Endothelial cell of umbilical vein (primary cell): ENCODE results near the gene HOXB3. TPM values are rescaled to one million over a fixed set of nuclear protein-coding genes. Genes with fewer than 3 reads are reported as not detected.
A peak's percentile ranks its signal among the peaks of the same experiment; 100 is the strongest.

ENCODE experiments used
- BruUV-seq: library from RNA; stranded (reverse); fragments of 400-500 nt; replicated peaks from 2 replicates; lab custom pipeline; 2021; lab: Mats Ljungman, UMichigan
- CTCF ChIA-PET: fragments of 300-600, 350-600 bp; sonication (Branson Sonifier 250); formaldehyde crosslinking; loops from one replicate; lab custom pipeline; 2021; ENCODE audit warnings: antibody characterized with exemption, inconsistent platforms; lab: Charles Lee
- POLR2A ChIA-PET: fragments of 300-600, 350-600 bp; sonication (Branson Sonifier 250); formaldehyde crosslinking; loops from one replicate; lab custom pipeline; 2021; ENCODE audit warnings: antibody characterized with exemption, inconsistent platforms; lab: Charles Lee
- DNase-seq: peaks from one replicate; pipeline ENCODE4 v3.0.0-alpha.2; 2011; ENCODE audit warnings: low read depth, low spot score
- FAIRE-seq: peaks from 2 replicates; lab custom pipeline; 2011; peaks lifted over from hg19 to GRCh38; lab: Jason Lieb, UNC
- H2AFZ ChIP-seq: 2 replicates; pipeline ENCODE4 v1.6.0; 2012; ENCODE audit warnings: low read depth, low read length, control low read depth, inconsistent platforms
- H3K27ac ChIP-seq: 2 replicates; pipeline ENCODE4 v1.5.1; 2011; ENCODE audit warnings: low read depth, mild to moderate bottlenecking, control low read depth, low read length, moderate library complexity; ENCODE audit not compliant: insufficient read depth
- H3K27me3 ChIP-seq, 2 experiments: 2 replicates each; pipeline versions ENCODE4 v1.6.0 to v1.6.1; 2011; ENCODE audit warnings: low read length in 2 of 2, mixed read lengths in 1 of 2; ENCODE audit not compliant: control insufficient read depth in 2 of 2, insufficient read depth in 2 of 2
- H3K36me3 ChIP-seq, 2 experiments: 2 replicates in 1 of 2; 3 replicates in 1 of 2; pipeline ENCODE4 v1.5.1; 2011; ENCODE audit warnings: low read length in 2 of 2, mild to moderate bottlenecking in 1 of 2, moderate library complexity in 1 of 2; ENCODE audit not compliant: control insufficient read depth in 2 of 2, insufficient read depth in 2 of 2; ENCODE audit errors: extremely low read depth in 1 of 2
- H3K4me1 ChIP-seq: 3 replicates; pipeline ENCODE4 v1.5.1; 2011; ENCODE audit warnings: mild to moderate bottlenecking, low read length; ENCODE audit not compliant: control insufficient read depth, insufficient read depth; ENCODE audit errors: extremely low read depth
- H3K4me2 ChIP-seq: 2 replicates; pipeline ENCODE4 v1.6.1; 2011; ENCODE audit warnings: low read length, control low read depth, mixed read lengths; ENCODE audit not compliant: insufficient read depth
- H3K4me3 ChIP-seq, 3 experiments: fragments of 200-600 bp in 1 of 3; sonication (generic), shearing (Covaris generic) in 1 of 3; replicated peaks in 1 of 3; 2 replicates each; pipeline ENCODE4 v1.5.1; 2011 to 2016; ENCODE audit warnings: control low read depth in 3 of 3, low read length in 3 of 3, mild to moderate bottlenecking in 2 of 3, inconsistent platforms in 1 of 3, low read depth in 1 of 3, moderate library complexity in 1 of 3; ENCODE audit not compliant: insufficient read depth in 1 of 3
- H3K79me2 ChIP-seq: 2 replicates; pipeline ENCODE4 v1.6.0; 2012; ENCODE audit warnings: low read length, inconsistent platforms; ENCODE audit not compliant: control insufficient read depth, insufficient read depth
- H3K9ac ChIP-seq: replicated peaks from 2 replicates; pipeline ENCODE3; 2011; ENCODE audit warnings: low read length, control low read depth; ENCODE audit not compliant: insufficient read depth; ENCODE audit errors: extremely low read depth
- H3K9me1 ChIP-seq: replicated peaks from 3 replicates; pipeline ENCODE4 v1.6.0; 2011; ENCODE audit warnings: mild to moderate bottlenecking, low read length; ENCODE audit not compliant: control insufficient read depth, insufficient read depth; ENCODE audit errors: extremely low read depth
- H3K9me3 ChIP-seq: replicated peaks from 2 replicates; pipeline ENCODE4 v1.5.1; 2012; ENCODE audit warnings: low read length, inconsistent platforms; ENCODE audit not compliant: control insufficient read depth, insufficient read depth
- H4K20me1 ChIP-seq: replicated peaks from 2 replicates; pipeline ENCODE3; 2011; ENCODE audit warnings: mild to moderate bottlenecking, low read length; ENCODE audit not compliant: control insufficient read depth, insufficient read depth; ENCODE audit errors: extremely low read depth
- EZH2 ChIP-seq: IDR thresholded peaks from 2 replicates; pipeline ENCODE4 v1.6.1; 2012; ENCODE audit warnings: borderline replicate concordance, low read depth, mild to moderate bottlenecking, moderate library complexity, low read length, inconsistent platforms; ENCODE audit not compliant: severe bottlenecking
- FOS ChIP-seq: IDR thresholded peaks from 2 replicates; pipeline ENCODE4 v1.6.1; 2011; ENCODE audit warnings: mild to moderate bottlenecking, low read length, moderate library complexity, borderline replicate concordance; ENCODE audit not compliant: insufficient read depth
- GATA2 ChIP-seq: IDR thresholded peaks from 2 replicates; pipeline ENCODE4 v1.7.0; 2011; ENCODE audit warnings: low read depth, mild to moderate bottlenecking, moderate library complexity, mixed read lengths, low read length; ENCODE audit not compliant: insufficient read length, insufficient read depth
- JUN ChIP-seq: IDR thresholded peaks from 2 replicates; pipeline ENCODE4 v1.6.1; 2011; ENCODE audit warnings: borderline replicate concordance, low read depth; ENCODE audit not compliant: insufficient read length, insufficient read depth
- MYC ChIP-seq: IDR thresholded peaks from one replicate; pipeline ENCODE4 v1.6.1; 2011; ENCODE audit warnings: mild to moderate bottlenecking, low read depth, low read length
- POLR2A ChIP-seq: IDR thresholded peaks from 2 replicates; pipeline ENCODE4 v1.6.1; 2012; ENCODE audit warnings: low read depth, mild to moderate bottlenecking, control low read depth, low read length
- POLR2AphosphoS5 ChIP-seq: IDR thresholded peaks from 2 replicates; pipeline ENCODE4 v1.6.1; 2012; ENCODE audit warnings: low read depth, mild to moderate bottlenecking, control low read depth, low read length, moderate library complexity; ENCODE audit not compliant: insufficient read depth
- dilution Hi-C: fragments of 300-500 bp; cut with MboI; formaldehyde crosslinking; loops from one replicate; pipeline ENCODE4 v1.15.0; 2019; ENCODE audit warnings: low sequenced_read_pairs; ENCODE audit not compliant: extremely low pct_ligation_motif_present
- intact Hi-C: fragments of 100-400 bp; cut with micrococcal nuclease; formaldehyde crosslinking; loops from one replicate; pipeline ENCODE4 v1.10.0; 2022
- polyA plus RNA-seq, 4 experiments: library from polyadenylated mRNA; depleted of rRNA in 3 of 4; stranded (reverse) in 3 of 4; unstranded in 1 of 4; fragments of >200 nt; gene quantifications; 2 replicates each; pipeline versions ENCODE4 v1.2.1 to v1.2.3, GENCODE V29; 2011 to 2012; ENCODE audit warnings: missing spikeins in 1 of 4
- total RNA-seq: library from RNA; stranded (reverse); gene quantifications from 2 replicates; pipeline ENCODE4 v1.2.3, GENCODE V29; 2021
- TF ChIP-seq, protein P1 (sequence below): IDR thresholded peaks from 2 replicates; pipeline ENCODE4 v1.6.1; 2011; ENCODE audit not compliant: insufficient read depth, insufficient read length
- TF ChIP-seq, protein P2 (sequence below), 2 donors: IDR thresholded peaks; 1 replicate in 1 of 2; 2 replicates in 1 of 2; pipeline ENCODE4 v1.5.1; 2011; ENCODE audit warnings: low read length in 2 of 2, mild to moderate bottlenecking in 2 of 2, moderate library complexity in 2 of 2, control low read depth in 1 of 2, inconsistent platforms in 1 of 2, low read depth in 1 of 2; ENCODE audit not compliant: insufficient read depth in 1 of 2; ENCODE audit errors: extremely low read depth in 1 of 2

HOXB3 gene
- total and polyA plus RNA-seq, 2 donors (not counting 3 experiments of a cell fraction or from before 2014, with no cell fraction given) = 29.6 to 56.6 TPM

DNA sequence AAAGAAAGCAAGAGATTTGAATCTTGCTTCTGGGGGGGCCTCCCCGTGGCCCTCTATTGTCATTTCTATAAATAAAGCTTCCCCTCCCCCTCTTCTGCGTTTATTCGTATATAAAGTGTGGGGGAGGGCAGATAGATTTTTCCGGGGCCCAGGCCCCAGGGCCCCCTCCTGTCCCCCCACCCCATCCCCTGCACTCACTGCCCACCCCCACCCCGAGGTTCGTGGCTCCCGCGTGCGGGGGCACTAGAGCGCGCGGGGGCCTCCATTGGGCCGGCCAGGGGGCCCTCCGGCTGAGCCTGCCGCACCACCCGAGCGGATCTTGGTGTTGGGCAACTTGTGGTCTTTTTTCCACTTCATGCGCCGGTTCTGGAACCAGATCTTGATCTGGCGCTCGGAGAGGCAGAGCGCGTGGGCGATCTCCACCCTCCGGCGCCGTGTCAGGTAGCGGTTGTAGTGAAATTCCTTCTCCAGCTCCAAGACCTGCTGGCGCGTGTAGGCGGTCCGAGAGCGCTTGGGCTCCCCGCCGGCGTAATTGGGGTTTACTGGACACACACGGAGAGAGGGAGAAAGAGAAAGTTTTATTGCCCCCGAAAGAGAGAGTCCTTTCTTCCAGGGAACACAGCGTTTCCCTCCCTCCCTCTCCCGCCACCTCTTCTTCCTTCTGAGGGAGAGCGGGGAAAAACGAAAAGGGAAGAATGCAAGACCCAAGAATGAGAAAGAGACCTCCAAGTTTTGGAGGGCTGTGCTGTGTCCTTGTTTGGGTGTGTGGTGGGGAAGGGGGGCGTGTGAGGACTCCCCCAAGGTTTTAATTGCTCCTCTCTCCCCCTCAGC lies 13.3 kb downstream of the HOXB3 start:
- Histone ChIP-seq H3K4me3 (peak overlapping the region; percentile 69 to 86 (median 70)), H3K79me2 (peaks cover 93% of the 10 kb centered on the region), H3K9ac (peak overlapping the region; percentile 74), H3K9me1 (no peaks in the 10 kb centered on the region), H3K9me3 (no peaks in the 10 kb centered on the region), H4K20me1 (no peaks in the 10 kb centered on the region), H3K36me3 (peaks cover 0 to 3% of the 10 kb centered on the region in 2 experiments), H3K27ac (peak overlapping the region; percentile 66), H2AFZ (no peak overlapping the region), H3K27me3 (no peaks in the 10 kb centered on the region), H3K4me1 (peaks cover 76% of the 10 kb centered on the region), H3K4me2 (peak overlapping the region; percentile 89)
- TF ChIP-seq GATA2 = no peak
- TF ChIP-seq, protein P1, sequence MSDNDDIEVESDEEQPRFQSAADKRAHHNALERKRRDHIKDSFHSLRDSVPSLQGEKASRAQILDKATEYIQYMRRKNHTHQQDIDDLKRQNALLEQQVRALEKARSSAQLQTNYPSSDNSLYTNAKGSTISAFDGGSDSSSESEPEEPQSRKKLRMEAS = no peak
- no peak for TF ChIP-seq EZH2
- peak; percentile 1 for TF ChIP-seq POLR2AphosphoS5
- no peak for TF ChIP-seq MYC
- TF ChIP-seq JUN = no peak
- TF ChIP-seq, protein P2, sequence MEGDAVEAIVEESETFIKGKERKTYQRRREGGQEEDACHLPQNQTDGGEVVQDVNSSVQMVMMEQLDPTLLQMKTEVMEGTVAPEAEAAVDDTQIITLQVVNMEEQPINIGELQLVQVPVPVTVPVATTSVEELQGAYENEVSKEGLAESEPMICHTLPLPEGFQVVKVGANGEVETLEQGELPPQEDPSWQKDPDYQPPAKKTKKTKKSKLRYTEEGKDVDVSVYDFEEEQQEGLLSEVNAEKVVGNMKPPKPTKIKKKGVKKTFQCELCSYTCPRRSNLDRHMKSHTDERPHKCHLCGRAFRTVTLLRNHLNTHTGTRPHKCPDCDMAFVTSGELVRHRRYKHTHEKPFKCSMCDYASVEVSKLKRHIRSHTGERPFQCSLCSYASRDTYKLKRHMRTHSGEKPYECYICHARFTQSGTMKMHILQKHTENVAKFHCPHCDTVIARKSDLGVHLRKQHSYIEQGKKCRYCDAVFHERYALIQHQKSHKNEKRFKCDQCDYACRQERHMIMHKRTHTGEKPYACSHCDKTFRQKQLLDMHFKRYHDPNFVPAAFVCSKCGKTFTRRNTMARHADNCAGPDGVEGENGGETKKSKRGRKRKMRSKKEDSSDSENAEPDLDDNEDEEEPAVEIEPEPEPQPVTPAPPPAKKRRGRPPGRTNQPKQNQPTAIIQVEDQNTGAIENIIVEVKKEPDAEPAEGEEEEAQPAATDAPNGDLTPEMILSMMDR (IDR thresholded peaks at IDR 0.05; ENCODE audit: extremely low read depth in 1 of 2, insufficient read depth in 1 of 2, low read depth in 1 of 2, low read length in 2 of 2) = no peak
- no peak for TF ChIP-seq FOS
- peak; percentile 16 for TF ChIP-seq POLR2A
- dilution Hi-C loops = no loop called here
- DNase-seq (peak; percentile 49), FAIRE-seq (no peak)
- ChIA-PET CTCF (interaction anchor here (1.0 to 2.4 kb wide), 2 partner anchors 21 to 28 kb away, joined by 3 to 9 read pairs; no protein-coding TSS in a partner anchor), POLR2A (no interaction called here)
- no TSS peak for BruUV-seq
- intact Hi-C loops = no loop called here
